Testis (tissue), 2 donors: ENCODE data around the gene PRIMPOL.

Source experiments
- POLR2A ChIP-seq: fragments of 450-650 bp; IDR thresholded peaks from one replicate; pipeline ENCODE4 v1.6.1; 2017; ENCODE audit warnings: antibody characterized with exemption, mild to moderate bottlenecking, moderate library complexity
- TF ChIP-seq, protein P1 (sequence below), 3 experiments: fragments of 450-650 bp in 2 of 3; fragments of 200-600 bp in 1 of 3; sonication (generic) in 1 of 3; IDR thresholded peaks; one replicate each; pipeline ENCODE4 v1.5.1; 2016 to 2019; ENCODE audit warnings: antibody characterized with exemption in 3 of 3, mild to moderate bottlenecking in 2 of 3, moderate library complexity in 1 of 3

DNA sequence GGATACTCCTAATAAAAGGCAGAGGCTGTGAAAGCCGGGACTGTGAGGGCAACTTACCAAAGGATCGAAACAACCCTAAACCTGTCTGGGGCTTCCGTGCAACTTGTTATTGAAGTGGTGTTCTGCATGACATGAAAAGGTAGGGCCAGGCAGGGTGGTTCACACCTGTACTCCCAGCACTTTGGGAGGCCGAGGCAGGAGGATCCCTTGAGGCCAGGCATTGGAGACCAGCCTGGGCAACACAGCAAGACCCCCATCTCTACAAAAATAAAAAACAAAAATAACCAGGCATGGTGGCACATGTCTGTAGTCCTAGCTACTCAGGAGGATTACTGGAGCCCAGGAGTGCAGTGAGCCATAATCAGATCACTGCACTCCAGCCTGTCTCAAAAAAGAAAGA is 12.6 kb upstream of the PRIMPOL start:
- TF ChIP-seq POLR2A: no peak
- TF ChIP-seq, protein P1, sequence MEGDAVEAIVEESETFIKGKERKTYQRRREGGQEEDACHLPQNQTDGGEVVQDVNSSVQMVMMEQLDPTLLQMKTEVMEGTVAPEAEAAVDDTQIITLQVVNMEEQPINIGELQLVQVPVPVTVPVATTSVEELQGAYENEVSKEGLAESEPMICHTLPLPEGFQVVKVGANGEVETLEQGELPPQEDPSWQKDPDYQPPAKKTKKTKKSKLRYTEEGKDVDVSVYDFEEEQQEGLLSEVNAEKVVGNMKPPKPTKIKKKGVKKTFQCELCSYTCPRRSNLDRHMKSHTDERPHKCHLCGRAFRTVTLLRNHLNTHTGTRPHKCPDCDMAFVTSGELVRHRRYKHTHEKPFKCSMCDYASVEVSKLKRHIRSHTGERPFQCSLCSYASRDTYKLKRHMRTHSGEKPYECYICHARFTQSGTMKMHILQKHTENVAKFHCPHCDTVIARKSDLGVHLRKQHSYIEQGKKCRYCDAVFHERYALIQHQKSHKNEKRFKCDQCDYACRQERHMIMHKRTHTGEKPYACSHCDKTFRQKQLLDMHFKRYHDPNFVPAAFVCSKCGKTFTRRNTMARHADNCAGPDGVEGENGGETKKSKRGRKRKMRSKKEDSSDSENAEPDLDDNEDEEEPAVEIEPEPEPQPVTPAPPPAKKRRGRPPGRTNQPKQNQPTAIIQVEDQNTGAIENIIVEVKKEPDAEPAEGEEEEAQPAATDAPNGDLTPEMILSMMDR (IDR thresholded peaks at IDR 0.05): no peak
